K562 (cell line): ENCODE data around the gene ARHGAP31. TPM values are rescaled to one million over a fixed set of nuclear protein-coding genes. Genes with fewer than 3 reads are reported as not detected.
A peak's percentile ranks its signal among the peaks of the same experiment; 100 is the strongest.

ENCODE experiments used
- ATAC-seq: fragments of 200-7000 bp; cut with Tn5 transposase; 3 replicates; pipeline ENCODE4 v1.9.1; 2020; ENCODE audit warnings: moderate library complexity
- BruUV-seq: library from RNA; stranded (reverse); fragments of 400-500 nt; replicated peaks from 2 replicates; lab custom pipeline; 2021; lab: Mats Ljungman, UMichigan
- CTCF ChIA-PET: fragments of 300-600 bp; formaldehyde crosslinking; extraction: SDS; loops from one replicate; lab custom pipeline; 2021; ENCODE audit warnings: low intra/inter-chr PET ratio; lab: Yijun Ruan, JAX
- POLR2A ChIA-PET: fragments of 300-600, 350-650 bp; sonication (Branson Sonifier 250); formaldehyde crosslinking; extraction: SDS; loops from one replicate; lab custom pipeline; 2021; ENCODE audit warnings: antibody characterized with exemption, inconsistent platforms; lab: Yijun Ruan, JAX
- DNase-seq, 4 experiments: peaks; one replicate each; pipeline versions ENCODE4 v3.0.0 to v3.0.0-alpha.2; 2011 to 2018; ENCODE audit warnings: low spot score in 3 of 4, mixed read lengths in 3 of 4; ENCODE audit errors: extremely low read depth in 1 of 4
- FAIRE-seq: peaks from 2 replicates; lab custom pipeline; 2011; peaks lifted over from hg19 to GRCh38; lab: Jason Lieb, UNC
- H2AFZ ChIP-seq: 2 replicates; pipeline ENCODE4 v1.6.0; 2011; ENCODE audit warnings: low read depth, low read length, control low read depth, inconsistent platforms
- H3K27ac ChIP-seq: fragments of 200-600 bp; 3 replicates; pipeline ENCODE4 v1.8.0; 2011; ENCODE audit warnings: low read depth, mild to moderate bottlenecking, control low read depth, inconsistent platforms, low read length, moderate library complexity, mixed read lengths; ENCODE audit errors: extremely low read depth
- H3K27me3 ChIP-seq, 2 experiments: fragments of 300-600 bp in 1 of 2; 2 replicates in 1 of 2; 3 replicates in 1 of 2; pipeline versions ENCODE4 v1.6.0 to v1.8.0; 2011; ENCODE audit warnings: inconsistent platforms in 2 of 2, low read length in 2 of 2, mild to moderate bottlenecking in 1 of 2, mixed read lengths in 1 of 2, moderate library complexity in 1 of 2; ENCODE audit not compliant: control insufficient read depth in 2 of 2, insufficient read depth in 2 of 2
- H3K36me3 ChIP-seq: fragments of 300-600 bp; 3 replicates; pipeline ENCODE4 v1.8.0; 2011; ENCODE audit warnings: mild to moderate bottlenecking, low read length, inconsistent platforms; ENCODE audit not compliant: control insufficient read depth, insufficient read depth
- H3K4me1 ChIP-seq, 2 experiments: fragments of 200-600 bp in 1 of 2; replicated peaks in 1 of 2; 2 replicates in 1 of 2; 3 replicates in 1 of 2; pipeline versions ENCODE4 v1.5.1 to v1.8.0; 2011; ENCODE audit warnings: inconsistent platforms in 2 of 2, low read length in 2 of 2, mild to moderate bottlenecking in 1 of 2, mixed read lengths in 1 of 2, moderate library complexity in 1 of 2; ENCODE audit not compliant: control insufficient read depth in 2 of 2, insufficient read depth in 2 of 2
- H3K4me2 ChIP-seq: 2 replicates; pipeline ENCODE4 v1.6.1; 2011; ENCODE audit warnings: low read length, control low read depth, inconsistent platforms, mixed read lengths; ENCODE audit not compliant: insufficient read depth
- H3K4me3 ChIP-seq: fragments of 200-600 bp; sonication (generic), shearing (Covaris generic); 2 replicates; pipeline ENCODE4 v1.5.1; 2016; ENCODE audit warnings: control low read depth, inconsistent platforms
- H3K79me2 ChIP-seq: fragments of 200-600 bp; 3 replicates; pipeline ENCODE4 v1.8.0; 2011; ENCODE audit warnings: low read length, inconsistent platforms; ENCODE audit not compliant: control insufficient read depth, insufficient read depth
- H3K9ac ChIP-seq, 2 experiments: 2 replicates each; pipeline versions ENCODE4 v1.6.0 to v1.6.1; 2011; ENCODE audit warnings: low read depth in 2 of 2, low read length in 2 of 2, control low read depth in 1 of 2, inconsistent platforms in 1 of 2, mild to moderate bottlenecking in 1 of 2, mixed read lengths in 1 of 2; ENCODE audit not compliant: insufficient read depth in 1 of 2
- H3K9me1 ChIP-seq: one replicate; pipeline ENCODE4 v1.6.0; 2011; ENCODE audit warnings: inconsistent platforms, mild to moderate bottlenecking, low read length, moderate library complexity; ENCODE audit not compliant: control insufficient read depth, insufficient read depth
- H3K9me3 ChIP-seq: replicated peaks from 2 replicates; pipeline ENCODE4 v1.5.1; 2011; ENCODE audit warnings: low read depth, low read length, inconsistent platforms; ENCODE audit not compliant: control insufficient read depth, insufficient read depth
- H4K20me1 ChIP-seq: replicated peaks from 2 replicates; pipeline ENCODE4 v1.6.1; 2011; ENCODE audit warnings: low read length, inconsistent platforms, mixed read lengths; ENCODE audit not compliant: control insufficient read depth, insufficient read depth
- CBX3 ChIP-seq, 2 experiments: IDR thresholded peaks; 1 replicate in 1 of 2; 2 replicates in 1 of 2; pipeline ENCODE4 v1.6.1; 2012; ENCODE audit warnings: inconsistent platforms in 2 of 2, low read length in 2 of 2, borderline replicate concordance in 1 of 2, control low read depth in 1 of 2
- E2F3 ChIP-seq: fragments of 250-450 bp; sonication (Bioruptor Pico); IDR thresholded peaks from 2 replicates; pipeline ENCODE4 v1.4.0; 2020; ENCODE audit warnings: mild to moderate bottlenecking
- EGR1 ChIP-seq: fragments of 450-650 bp; conservative IDR thresholded peaks from 2 replicates; pipeline ENCODE4 v1.6.1; 2017; ENCODE audit warnings: mild to moderate bottlenecking
- PATZ1 ChIP-seq: fragments of 250-450 bp; sonication (Bioruptor Pico); IDR thresholded peaks from 2 replicates; pipeline ENCODE4 v1.5.0; 2020; ENCODE audit warnings: mild to moderate bottlenecking, borderline replicate concordance
- SIRT6 ChIP-seq: IDR thresholded peaks from one replicate; pipeline ENCODE4 v1.6.1; 2012; ENCODE audit warnings: low read depth, mild to moderate bottlenecking, control low read depth, inconsistent platforms, low read length, moderate library complexity
- ZNF512 ChIP-seq: IDR thresholded peaks from 2 replicates; pipeline ENCODE4 v1.6.1; 2016; ENCODE audit warnings: missing genetic modification characterization, missing compliant biosample characterization
- WGBS: fragments of 100-300 bp; shearing (Covaris generic); methylation state at CpG from one replicate; pipeline ENCODE4 v1.1.6; 2016; ENCODE audit warnings: low coverage, mixed read lengths; ENCODE audit not compliant: insufficient coverage; ENCODE audit errors: missing lambda C conversion rate; 5-methylcytosine and 5-hydroxymethylcytosine counted together
- in situ Hi-C: fragments of 300-500 bp; cut with MboI; formaldehyde crosslinking; loops from 4 replicates; pipeline ENCODE4 v1.15.0; 2018; ENCODE audit warnings: inconsistent platforms, mixed read lengths
- intact Hi-C: fragments of 100-400 bp; cut with micrococcal nuclease; formaldehyde crosslinking; loops from 2 replicates; pipeline ENCODE4 v1.14.2; 2022
- polyA plus RNA-seq, 8 experiments: library from polyadenylated mRNA; depleted of rRNA in 4 of 8; stranded (reverse) in 5 of 8; unstranded in 3 of 8; fragments of >200 nt; fragmentation: Nextera tagmentation in 2 of 8; fragmentation: Illumina TruSeq in 1 of 8; extraction: Ambion mirVana in 2 of 8; extraction: Trizol in 1 of 8; gene quantifications; 2 replicates each; pipeline versions ENCODE4 v1.2.1 to v1.2.3, GENCODE V29; 2011 to 2014; ENCODE audit warnings: inconsistent platforms in 1 of 8, missing spikeins in 1 of 8
- total RNA-seq, 7 experiments: library from RNA; depleted of rRNA in 6 of 7; stranded (reverse); fragments of >200 nt in 6 of 7; fragmentation: Illumina TruSeq in 2 of 7; extraction: Trizol in 2 of 7; gene quantifications; 2 replicates each; pipeline versions ENCODE4 v1.2.1 to v1.2.3, GENCODE V29; 2011 to 2021; ENCODE audit warnings: low replicate concordance in 1 of 7
- TF ChIP-seq, protein P1 (sequence below), 3 experiments: IDR thresholded peaks in 2 of 3; conservative IDR thresholded peaks in 1 of 3; 2 replicates each; pipeline ENCODE4 v1.5.1; 2011 to 2012; ENCODE audit warnings: low read length in 3 of 3, mild to moderate bottlenecking in 3 of 3, control low read depth in 2 of 3, improper control_type of control experiment in 1 of 3, inconsistent platforms in 1 of 3, low read depth in 1 of 3, mixed read lengths in 1 of 3, moderate library complexity in 1 of 3; ENCODE audit not compliant: insufficient read depth in 2 of 3
- TF ChIP-seq, protein P2 (sequence below): fragments of 450-650 bp; IDR thresholded peaks from 2 replicates; pipeline ENCODE4 v1.6.1; 2016; ENCODE audit warnings: missing biosample characterization, missing genetic modification characterization

Gene ARHGAP31
- total and polyA plus RNA-seq, 9 of the 15 experiments (the other 6 are each of a cell fraction or from before 2014, with no cell fraction given), result under 0.01 to 0.13 (median 0.06) TPM; not detected in 5

DNA sequence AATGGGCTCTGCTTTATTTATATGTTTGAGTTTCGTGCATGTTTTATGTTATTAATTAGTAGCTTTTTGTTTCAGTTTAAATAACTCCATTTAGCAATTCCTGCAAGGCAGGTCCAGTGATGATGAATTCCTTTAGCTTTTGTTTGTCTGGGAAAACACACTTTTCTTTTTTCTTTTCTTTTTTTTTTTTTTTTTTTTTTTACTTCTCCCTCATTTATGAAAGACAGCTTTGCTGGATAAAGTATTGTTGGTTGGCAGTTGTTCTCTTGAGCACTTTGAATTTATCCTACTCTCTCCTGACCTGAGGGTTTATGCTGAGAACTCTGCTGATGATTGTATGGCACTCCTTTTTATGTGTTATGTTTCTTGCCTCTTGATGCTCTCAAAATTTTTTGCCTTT lies 133.5 kb downstream of the ARHGAP31 start:
- FAIRE-seq (no peak), ATAC-seq (no peak), DNase-seq (no peak)
- Histone ChIP-seq H3K9me3 (peaks cover 4% of the 10 kb centered on the region; the same call in 1 of the 2 replicates), H2AFZ (no peak overlapping the region), H3K27me3 (no peaks in the 10 kb centered on the region), H4K20me1 (no peaks in the 10 kb centered on the region), H3K9me1 (no peaks in the 10 kb centered on the region), H3K36me3 (peaks cover 36% of the 10 kb centered on the region), H3K4me3 (no peak overlapping the region), H3K79me2 (no peaks in the 10 kb centered on the region)
- intact Hi-C loops, result no loop called here
- BruUV-seq, result no TSS peak
- POLR2A ChIA-PET, result interaction anchor here (1.4 to 2.0 kb wide), 2 partner anchors 9 to 36 kb away, joined by 4 to 9 read pairs; partner anchors contain the start of gene TMEM39A
- TF ChIP-seq CBX3 (IDR thresholded peaks at IDR 0.05; ENCODE audit: borderline replicate concordance in 1 of 2, low read length in 2 of 2) (peak in 1 of 2 experiments; percentile 74; a peak in 1 of 3 replicates), EGR1 (no peak)
- TF ChIP-seq, all 486 proteins: peak for 1
- no peak overlapping the region for H3K9ac ChIP-seq
- in situ Hi-C loops, result no loop called here
- 100% methylated on average over 1 of the region's 1 CpG for WGBS
- H3K27ac ChIP-seq, result no peak overlapping the region
- no peaks in the 10 kb centered on the region for H3K4me1 ChIP-seq
- CTCF ChIA-PET, result no interaction called here
- H3K4me2 ChIP-seq, result no peak overlapping the region

DNA sequence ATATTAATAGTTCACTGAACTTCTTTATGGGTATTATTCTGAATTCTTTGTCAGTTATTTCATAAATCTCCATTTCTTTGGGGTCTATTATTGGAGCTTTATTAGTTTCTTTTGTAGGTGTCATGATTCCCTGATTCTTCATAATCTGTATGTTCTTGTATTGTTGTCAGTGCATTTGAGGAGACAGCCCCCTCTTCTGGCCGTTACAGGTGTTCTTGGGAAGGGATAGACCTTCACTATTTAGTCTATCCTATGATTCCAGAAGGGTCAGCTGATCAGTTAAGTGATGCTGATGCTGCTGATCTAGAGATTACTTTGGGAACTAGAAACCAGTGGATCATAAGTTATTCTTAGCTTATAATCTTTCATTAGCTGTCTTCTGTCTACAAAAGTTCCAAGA lies 134.4 kb downstream of the ARHGAP31 start:
- no peak overlapping the region for H3K4me2 ChIP-seq
- no peaks in the 10 kb centered on the region for H3K27me3 ChIP-seq
- in situ Hi-C loops, result no loop called here
- H3K4me1 ChIP-seq, result no peaks in the 10 kb centered on the region
- TF ChIP-seq ZNF512 (tag) (no peak), SIRT6 (no peak), E2F3 (CRISPR knock-in tag) (no peak), PATZ1 (CRISPR knock-in tag) (no peak)
- TF ChIP-seq, protein P1, sequence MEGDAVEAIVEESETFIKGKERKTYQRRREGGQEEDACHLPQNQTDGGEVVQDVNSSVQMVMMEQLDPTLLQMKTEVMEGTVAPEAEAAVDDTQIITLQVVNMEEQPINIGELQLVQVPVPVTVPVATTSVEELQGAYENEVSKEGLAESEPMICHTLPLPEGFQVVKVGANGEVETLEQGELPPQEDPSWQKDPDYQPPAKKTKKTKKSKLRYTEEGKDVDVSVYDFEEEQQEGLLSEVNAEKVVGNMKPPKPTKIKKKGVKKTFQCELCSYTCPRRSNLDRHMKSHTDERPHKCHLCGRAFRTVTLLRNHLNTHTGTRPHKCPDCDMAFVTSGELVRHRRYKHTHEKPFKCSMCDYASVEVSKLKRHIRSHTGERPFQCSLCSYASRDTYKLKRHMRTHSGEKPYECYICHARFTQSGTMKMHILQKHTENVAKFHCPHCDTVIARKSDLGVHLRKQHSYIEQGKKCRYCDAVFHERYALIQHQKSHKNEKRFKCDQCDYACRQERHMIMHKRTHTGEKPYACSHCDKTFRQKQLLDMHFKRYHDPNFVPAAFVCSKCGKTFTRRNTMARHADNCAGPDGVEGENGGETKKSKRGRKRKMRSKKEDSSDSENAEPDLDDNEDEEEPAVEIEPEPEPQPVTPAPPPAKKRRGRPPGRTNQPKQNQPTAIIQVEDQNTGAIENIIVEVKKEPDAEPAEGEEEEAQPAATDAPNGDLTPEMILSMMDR (IDR thresholded peaks at IDR 0.05 in 2 of 3, conservative IDR thresholded peaks at IDR 0.05 in 1 of 3; ENCODE audit: insufficient read depth in 2 of 3, low read depth in 1 of 3, low read length in 3 of 3), result 0 out of 6 replicates have a peak, but pooled peaks of 1 of the 3 experiments have one; percentile 20
- TF ChIP-seq, protein P2, sequence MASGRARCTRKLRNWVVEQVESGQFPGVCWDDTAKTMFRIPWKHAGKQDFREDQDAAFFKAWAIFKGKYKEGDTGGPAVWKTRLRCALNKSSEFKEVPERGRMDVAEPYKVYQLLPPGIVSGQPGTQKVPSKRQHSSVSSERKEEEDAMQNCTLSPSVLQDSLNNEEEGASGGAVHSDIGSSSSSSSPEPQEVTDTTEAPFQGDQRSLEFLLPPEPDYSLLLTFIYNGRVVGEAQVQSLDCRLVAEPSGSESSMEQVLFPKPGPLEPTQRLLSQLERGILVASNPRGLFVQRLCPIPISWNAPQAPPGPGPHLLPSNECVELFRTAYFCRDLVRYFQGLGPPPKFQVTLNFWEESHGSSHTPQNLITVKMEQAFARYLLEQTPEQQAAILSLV (tag), result no peak
- DNase-seq (peak in 2 of 4 experiments; percentile 16), FAIRE-seq (no peak), ATAC-seq (no peak)
- H3K79me2 ChIP-seq, result no peaks in the 10 kb centered on the region
- intact Hi-C loops, result no loop called here
- BruUV-seq, result no TSS peak
- H3K9ac ChIP-seq, result no peak overlapping the region
- ChIA-PET POLR2A (interaction anchor here (1.4 to 2.0 kb wide), 2 partner anchors 8 to 35 kb away, joined by 4 to 9 read pairs; partner anchors contain the start of gene TMEM39A), CTCF (no interaction called here)
- peaks cover 4% of the 10 kb centered on the region; the same call in 1 of the 2 replicates for H3K9me3 ChIP-seq
- 83% methylated on average over 1 of the region's 1 CpG for WGBS
- H3K27ac ChIP-seq, result no peak overlapping the region
- H3K4me3 ChIP-seq, result no peak overlapping the region
- H3K9me1 ChIP-seq, result no peaks in the 10 kb centered on the region
- H3K36me3 ChIP-seq, result peaks cover 45% of the 10 kb centered on the region
- H4K20me1 ChIP-seq, result no peaks in the 10 kb centered on the region
- no peak overlapping the region for H2AFZ ChIP-seq
